ENCODE results near the gene SKA1.
A peak's percentile ranks its signal among the peaks of the same experiment; 100 is the strongest.

The SKA1 gene

GRCh38 chr18:50374753-50375391, at the start of gene SKA1:
Gene SKA1 (plus strand): TSS chr18:50375046. CDS start chr18:50375831, 785 bp downstream.
- DNase-seq (ENCODE audit: low read depth) = peak; percentile 56

GRCh38 chr18:50327983-50328382, 46.9 kb upstream of the SKA1 start:
- DNase-seq (ENCODE audit: low read depth) = no peak

GRCh38 chr18:50330176-50330575, 44.7 kb upstream of the SKA1 start:
- no peak for DNase-seq (ENCODE audit: low read depth)

GRCh38 chr18:50331691-50332090, 43.2 kb upstream of the SKA1 start:
- no peak for DNase-seq (ENCODE audit: low read depth)

GRCh38 chr18:50334546-50335152, 40.2 kb upstream of the SKA1 start:
- no peak for DNase-seq (ENCODE audit: low read depth)

- DNase-seq (ENCODE audit: low read depth) = no peak
Observed at GRCh38 chr18:50338122-50338521, 36.7 kb upstream of the SKA1 start.

GRCh38 chr18:50338715-50339114, 36.1 kb upstream of the SKA1 start:
- DNase-seq (ENCODE audit: low read depth) = no peak

- DNase-seq (ENCODE audit: low read depth) = no peak
Observed at GRCh38 chr18:50340078-50340477, 34.8 kb upstream of the SKA1 start.

- DNase-seq (ENCODE audit: low read depth) = no peak
Observed at GRCh38 chr18:50341443-50341842, 33.4 kb upstream of the SKA1 start.

GRCh38 chr18:50350699-50351098, 24.1 kb upstream of the SKA1 start:
- no peak for DNase-seq (ENCODE audit: low read depth)

- no peak for DNase-seq (ENCODE audit: low read depth)
Observed at GRCh38 chr18:50356036-50356945, 18.6 kb upstream of the SKA1 start.

- DNase-seq (ENCODE audit: low read depth) = no peak
Observed at GRCh38 chr18:50358844-50359243, 16.0 kb upstream of the SKA1 start.

- no peak for DNase-seq (ENCODE audit: low read depth)
Observed at GRCh38 chr18:50359806-50360205, 15.0 kb upstream of the SKA1 start.

GRCh38 chr18:50360611-50361010, 14.2 kb upstream of the SKA1 start:
- no peak for DNase-seq (ENCODE audit: low read depth)

- no peak for DNase-seq (ENCODE audit: low read depth)
Observed at GRCh38 chr18:50369672-50370071, 5.2 kb upstream of the SKA1 start.

- DNase-seq (ENCODE audit: low read depth) = no peak
Observed at GRCh38 chr18:50372743-50373142, 2.1 kb upstream of the SKA1 start.

GRCh38 chr18:50373561-50374219, 1.2 kb upstream of the SKA1 start:
- DNase-seq (ENCODE audit: low read depth) = no peak

- no peak for DNase-seq (ENCODE audit: low read depth)
Observed at GRCh38 chr18:50374220-50374752, 560 bp upstream of the SKA1 start.

GRCh38 chr18:50377061-50377798, 2.4 kb downstream of the SKA1 start:
- no peak for DNase-seq (ENCODE audit: low read depth)

GRCh38 chr18:50388988-50389387, 14.1 kb downstream of the SKA1 start:
- no peak for DNase-seq (ENCODE audit: low read depth)

GRCh38 chr18:50393802-50394201, 19.0 kb downstream of the SKA1 start:
- DNase-seq (ENCODE audit: low read depth) = no peak

Data from non-pigmented ciliary epithelial cell (primary cell).